Right cardiac atrium (tissue), 5 donors: ENCODE measurements around the gene PKNOX1. TPM values are rescaled to one million over a fixed set of nuclear protein-coding genes. Genes with fewer than 3 reads are reported as not detected.

ENCODE experiments used
- ATAC-seq, 2 donors: fragments of 200-7000 bp; cut with Tn5 transposase; one replicate each; pipeline versions ENCODE4 v1.8.0 to v1.9.1; 2020; ENCODE audit warnings: moderate library complexity in 2 of 2, mild to moderate bottlenecking in 1 of 2
- DNase-seq, 3 donors: peaks; one replicate each; pipeline ENCODE4 v3.0.0-alpha.2; 2020
- H3K27ac ChIP-seq: one replicate; pipeline ENCODE4 v1.5.1; 2013; ENCODE audit warnings: mild to moderate bottlenecking, low read length, control low read depth, moderate library complexity
- H3K27me3 ChIP-seq: one replicate; pipeline ENCODE4 v1.6.1; 2013; ENCODE audit not compliant: control insufficient read depth, insufficient read depth
- H3K4me1 ChIP-seq: one replicate; pipeline ENCODE4 v1.6.1; 2013; ENCODE audit warnings: low read length; ENCODE audit not compliant: control insufficient read depth, insufficient read depth
- H3K4me3 ChIP-seq: one replicate; pipeline ENCODE4 v1.5.1; 2013; ENCODE audit warnings: low read length, control low read depth
- H3K9me3 ChIP-seq: one replicate; pipeline ENCODE4 v1.6.1; 2013; ENCODE audit warnings: low read length; ENCODE audit not compliant: control insufficient read depth
- WGBS: extraction: QIAGEN DNeasy Blood & Tissue Kit; methylation state at CpG from one replicate; pipeline ENCODE4 v1.1.7; 2013; 5-methylcytosine and 5-hydroxymethylcytosine counted together
- intact Hi-C, 4 donors: fragments of 100-400 bp; cut with DNase I; formaldehyde crosslinking; loops; one replicate each; pipeline versions ENCODE4 v1.11.0 to v1.14.0; 2022 to 2023
- polyA plus RNA-seq: library from polyadenylated mRNA; stranded (reverse); fragments of 200-250 nt; gene quantifications from one replicate; pipeline ENCODE4 v1.2.3, GENCODE V29; 2013
- total RNA-seq, 4 donors: library from RNA; stranded (reverse); fragmentation: NEBNext Ultra II Directional; extraction: Animal tissue kit (Norgen Biotek cat#: 25700); gene quantifications; one replicate each; pipeline ENCODE4 v1.2.1, GENCODE V29; 2021
- donor health status: healthy with polysubstance abuse.
- donor health status: DM: no; HTN: yes; CAD: no.
- donor health status: DM: no; HTN: no; CAD: no.
- donor health status: DM: no; HTN: yes; CAD: no; lungs with severe emphysema.
- donor health status: DM: yes; HTN: yes; CAD: no.

PKNOX1 gene
- total and polyA plus RNA-seq, 5 donors, result 3.7 to 9.0 (median 7.4) TPM

- 68% methylated on average over 19 of the region's 19 CpGs for WGBS
Measured at GRCh38 chr21:42973309-42973990, 912 bp upstream of the PKNOX1 start.

GRCh38 chr21:42974832-42975820 lies 764 bp downstream of the PKNOX1 start:
- peak; percentile 4 to 9 for ATAC-seq
- Histone ChIP-seq H3K27ac (peak overlapping the region; percentile 94), H3K4me3 (peak overlapping the region; percentile 95), H3K9me3 (no peaks in the 10 kb centered on the region), H3K4me1 (no peaks in the 10 kb centered on the region), H3K27me3 (no peaks in the 10 kb centered on the region)
- peak; percentile 70 to 82 (median 81) for DNase-seq
- intact Hi-C loops, result loop anchor here in 1 of 4 donors (10.0 kb wide), 1 partner anchor 60 kb away; no protein-coding TSS in a partner anchor
- WGBS, result under 1% methylated on average over 124 of the region's 125 CpGs

More at GRCh38 chr21:42973309-42973990, 912 bp upstream of the PKNOX1 start:
- Histone ChIP-seq H3K4me1 (no peaks in the 10 kb centered on the region), H3K27me3 (no peaks in the 10 kb centered on the region), H3K9me3 (no peaks in the 10 kb centered on the region), H3K27ac (peak overlapping the region; percentile 54), H3K4me3 (peak overlapping the region; percentile 53)
- DNase-seq (peak in 2 of 3 donors; percentile 61 to 62), ATAC-seq (peak in 1 of 2 donors; percentile 0)
- intact Hi-C loops, result loop anchor here in 1 of 4 donors (10.0 kb wide), 1 partner anchor 59 kb away; no protein-coding TSS in a partner anchor

GRCh38 chr21:42975886-42976608 lies 1.7 kb downstream of the PKNOX1 start:
- intact Hi-C loops, result loop anchor here in 1 of 4 donors (10.0 kb wide), 1 partner anchor 61 kb away; no protein-coding TSS in a partner anchor
- WGBS, result 36% methylated on average over 6 of the region's 6 CpGs
- DNase-seq (no peak), ATAC-seq (no peak)
- Histone ChIP-seq H3K27ac (peak overlapping the region; percentile 94), H3K4me1 (peaks cover 2% of the 10 kb centered on the region), H3K4me3 (peak overlapping the region; percentile 95), H3K9me3 (no peaks in the 10 kb centered on the region), H3K27me3 (no peaks in the 10 kb centered on the region)

- DNase-seq (no peak), ATAC-seq (peak in 1 of 2 donors; percentile 27)
- H3K9me3 ChIP-seq, result no peaks in the 10 kb centered on the region
- H3K27ac ChIP-seq, result no peak overlapping the region
- no peak overlapping the region for H3K4me3 ChIP-seq
- H3K27me3 ChIP-seq, result no peaks in the 10 kb centered on the region
- H3K4me1 ChIP-seq, result peaks cover 7% of the 10 kb centered on the region
- 78% methylated on average over 10 of the region's 10 CpGs for WGBS
- intact Hi-C loops, result no loop called here
Measured at GRCh38 chr21:42980312-42981213, 6.2 kb downstream of the PKNOX1 start.

GRCh38 chr21:42981214-42981523 lies 6.8 kb downstream of the PKNOX1 start:
- DNase-seq (no peak), ATAC-seq (no peak)
- H3K4me1 ChIP-seq, result peaks cover 7% of the 10 kb centered on the region
- 64% methylated on average over 5 of the region's 5 CpGs for WGBS
- no peak overlapping the region for H3K4me3 ChIP-seq
- no peaks in the 10 kb centered on the region for H3K27me3 ChIP-seq
- intact Hi-C loops, result no loop called here
- H3K9me3 ChIP-seq, result no peaks in the 10 kb centered on the region
- H3K27ac ChIP-seq, result no peak overlapping the region

- 99% methylated on average over 4 of the region's 4 CpGs for WGBS
- intact Hi-C loops, result no loop called here
- DNase-seq (no peak), ATAC-seq (peak; percentile 22 to 50)
- Histone ChIP-seq H3K27ac (no peak overlapping the region), H3K27me3 (no peaks in the 10 kb centered on the region), H3K4me3 (no peak overlapping the region), H3K9me3 (no peaks in the 10 kb centered on the region), H3K4me1 (peaks cover 7% of the 10 kb centered on the region)
Measured at GRCh38 chr21:42981862-42982261, 7.5 kb downstream of the PKNOX1 start.

- H3K4me1 ChIP-seq, result peaks cover 7% of the 10 kb centered on the region
Measured at GRCh38 chr21:42983103-42983502, 8.7 kb downstream of the PKNOX1 start.

GRCh38 chr21:42983869-42984268 lies 9.5 kb downstream of the PKNOX1 start:
- Histone ChIP-seq H3K4me1 (peaks cover 7% of the 10 kb centered on the region), H3K27me3 (no peaks in the 10 kb centered on the region), H3K27ac (no peak overlapping the region), H3K9me3 (no peaks in the 10 kb centered on the region), H3K4me3 (no peak overlapping the region)
- ATAC-seq (no peak), DNase-seq (no peak)
- WGBS, result 83% methylated on average over 5 of the region's 5 CpGs
- intact Hi-C loops, result no loop called here

More at GRCh38 chr21:42983103-42983502, 8.7 kb downstream of the PKNOX1 start:
- DNase-seq (no peak), ATAC-seq (no peak)
- WGBS, result 86% methylated on average over 2 of the region's 2 CpGs
- Histone ChIP-seq H3K4me3 (no peak overlapping the region), H3K9me3 (no peaks in the 10 kb centered on the region), H3K27me3 (no peaks in the 10 kb centered on the region), H3K27ac (no peak overlapping the region)
- intact Hi-C loops, result no loop called here

- no peak overlapping the region for H3K4me3 ChIP-seq
- WGBS, result 92% methylated on average over 7 of the region's 7 CpGs
- H3K9me3 ChIP-seq, result no peaks in the 10 kb centered on the region
- ATAC-seq (no peak), DNase-seq (no peak)
- no peak overlapping the region for H3K27ac ChIP-seq
- intact Hi-C loops, result no loop called here
- H3K27me3 ChIP-seq, result no peaks in the 10 kb centered on the region
- H3K4me1 ChIP-seq, result peaks cover 4% of the 10 kb centered on the region
Measured at GRCh38 chr21:42986125-42986783, 11.9 kb downstream of the PKNOX1 start.
